Measurements from ENCODE around the gene MGMT. TPM values are rescaled to one million over a fixed set of nuclear protein-coding genes. Genes with fewer than 3 reads are reported as not detected.

MGMT gene
- total and polyA plus RNA-seq, 2 of the 4 experiments (the other 2 are of a cell fraction) = 11.5 to 17.8 TPM

- H3K9ac ChIP-seq (ENCODE audit: low read depth, low read length) = no peak overlapping the region
- ATAC-seq (ENCODE audit: low read depth) = no peak
- no peak overlapping the region for H2AK9ac ChIP-seq (replicated peaks; ENCODE audit: low read depth, low read length, poor library complexity)
- no peak overlapping the region for H3K18ac ChIP-seq (ENCODE audit: low read depth, low read length)
- ChIA-PET CTCF (no interaction called here), POLR2A (ENCODE audit: unreplicated experiment) (no interaction called here)
- H3K9me1 ChIP-seq (ENCODE audit: insufficient read depth, low read length) = 0 out of 2 replicates have a peak, but pooled peaks cover 4% of the 10 kb centered on the region
- no peak for DNase-seq
- dilution Hi-C loops (cut with HindIII; ENCODE audit: low sequenced_read_pairs, unreplicated experiment) = no loop called here
- no peak overlapping the region for H3K23ac ChIP-seq (ENCODE audit: low read depth, low read length)
- H3K14ac ChIP-seq (replicated peaks; ENCODE audit: low read depth, low read length) = no peak overlapping the region
- no peaks in the 10 kb centered on the region for H3K9me3 ChIP-seq (ENCODE audit: control insufficient read depth, insufficient read depth, low read length)
- H2BK20ac ChIP-seq (ENCODE audit: low read depth, low read length) = no peak overlapping the region
- no peak overlapping the region for H3K4me3 ChIP-seq (ENCODE audit: insufficient read depth, low read depth, low read length)
- peaks cover under 1% of the 10 kb centered on the region; the same call in 1 of the 2 replicates for H3K4me1 ChIP-seq (ENCODE audit: control insufficient read depth, insufficient read depth, low read length)
- H3K27ac ChIP-seq (ENCODE audit: insufficient read depth, low read length) = no peak overlapping the region
- no peak overlapping the region for H4K5ac ChIP-seq (ENCODE audit: low read depth, low read length)
- H2BK5ac ChIP-seq (ENCODE audit: low read depth, low read length, poor library complexity, severe bottlenecking) = no peak overlapping the region
- H4K20me1 ChIP-seq (ENCODE audit: insufficient read depth, low read length) = no peaks in the 10 kb centered on the region
- TF ChIP-seq MXI1 (IDR thresholded peaks at IDR 0.05; ENCODE audit: borderline replicate concordance, low read depth, low read length) (no peak), MAZ (IDR thresholded peaks at IDR 0.05; ENCODE audit: borderline replicate concordance, low read depth, low read length) (no peak), FOS (IDR thresholded peaks at IDR 0.05; ENCODE audit: low read depth, low read length) (no peak), MAFK (IDR thresholded peaks at IDR 0.05; ENCODE audit: low read depth, low read length) (no peak), NFE2L2 (IDR thresholded peaks at IDR 0.05; ENCODE audit: low read depth, low read length) (no peak), RAD21 (IDR thresholded peaks at IDR 0.05; ENCODE audit: low read length) (no peak), BHLHE40 (IDR thresholded peaks at IDR 0.05; ENCODE audit: low read depth, low read length) (no peak), RFX5 (IDR thresholded peaks at IDR 0.05; ENCODE audit: low read depth, low read length) (no peak), CEBPB (IDR thresholded peaks at IDR 0.05; ENCODE audit: low read depth, low read length) (no peak)
- TF ChIP-seq, protein P1, sequence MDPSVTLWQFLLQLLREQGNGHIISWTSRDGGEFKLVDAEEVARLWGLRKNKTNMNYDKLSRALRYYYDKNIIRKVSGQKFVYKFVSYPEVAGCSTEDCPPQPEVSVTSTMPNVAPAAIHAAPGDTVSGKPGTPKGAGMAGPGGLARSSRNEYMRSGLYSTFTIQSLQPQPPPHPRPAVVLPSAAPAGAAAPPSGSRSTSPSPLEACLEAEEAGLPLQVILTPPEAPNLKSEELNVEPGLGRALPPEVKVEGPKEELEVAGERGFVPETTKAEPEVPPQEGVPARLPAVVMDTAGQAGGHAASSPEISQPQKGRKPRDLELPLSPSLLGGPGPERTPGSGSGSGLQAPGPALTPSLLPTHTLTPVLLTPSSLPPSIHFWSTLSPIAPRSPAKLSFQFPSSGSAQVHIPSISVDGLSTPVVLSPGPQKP (IDR thresholded peaks at IDR 0.05; ENCODE audit: borderline replicate concordance, low read depth, low read length) = no peak
- no peak overlapping the region for H3K4ac ChIP-seq (ENCODE audit: low read depth, low read length)
- no peak overlapping the region for H2AFZ ChIP-seq (replicated peaks; ENCODE audit: low read length, poor library complexity)
- no peak overlapping the region for H3K4me2 ChIP-seq (ENCODE audit: low read depth, low read length)
- H2BK120ac ChIP-seq (ENCODE audit: low read depth, low read length) = no peak overlapping the region
- no TSS peak for BruUV-seq (replicated peaks)
- WGBS, 2 experiments (ENCODE audit: extremely low coverage in 2 of 2, insufficient read length in 1 of 2) = 91% methylated on average over 5 of the region's 16 CpGs; no CpG with 5 or more reads in 1 of the 2 experiments
- in situ Hi-C loops (cut with MboI; ENCODE audit: low sequenced_read_pairs) = no loop called here
- no peaks in the 10 kb centered on the region for H3K27me3 ChIP-seq (ENCODE audit: control insufficient read depth, insufficient read depth, low read length)
- no peak overlapping the region for H2AK5ac ChIP-seq (ENCODE audit: low read depth, low read length)
- H3K79me1 ChIP-seq (ENCODE audit: low read depth in 1 of 2, low read length in 2 of 2) = peaks cover 4 to 8% of the 10 kb centered on the region in 2 experiments
- no peak overlapping the region for H2BK15ac ChIP-seq (ENCODE audit: low read depth, low read length)
- H4K8ac ChIP-seq (ENCODE audit: low read depth in 2 of 2, low read length in 2 of 2) = no peak overlapping the region
- no peak overlapping the region for H4K91ac ChIP-seq (ENCODE audit: insufficient read depth, low read depth, low read length)
- peaks cover 5% of the 10 kb centered on the region; the same call in 1 of the 2 replicates for H3K36me3 ChIP-seq (ENCODE audit: control insufficient read depth, insufficient read depth, low read length)
- H3K56ac ChIP-seq (ENCODE audit: extremely low read depth, insufficient read depth, low read length) = no peak overlapping the region
- intact Hi-C loops (cut with micrococcal nuclease) = no loop called here
Measured at GRCh38 chr10:129471447-129472175, 4.6 kb downstream of the MGMT start.

All from IMR-90 (cell line).